Nephron (organoid): ENCODE data around the gene LYPD4.

Experiments
- H3K27ac Mint-ChIP-seq, 3 experiments: 2 replicates each; pipeline ENCODE4 v1.8.0; 2020; ENCODE audit warnings: mixed read lengths in 3 of 3, mild to moderate bottlenecking in 2 of 3, moderate library complexity in 1 of 3
- H3K27me3 Mint-ChIP-seq: 2 replicates; pipeline ENCODE4 v1.8.0; 2021; ENCODE audit warnings: low read depth, mild to moderate bottlenecking, moderate library complexity, mixed read lengths
- H3K36me3 Mint-ChIP-seq: 2 replicates; pipeline ENCODE4 v1.8.0; 2020; ENCODE audit warnings: low read depth, mixed read lengths
- H3K4me1 Mint-ChIP-seq: 2 replicates; pipeline ENCODE4 v1.8.0; 2020; ENCODE audit warnings: mixed read lengths
- H3K4me3 Mint-ChIP-seq, 3 experiments: 2 replicates each; pipeline ENCODE4 v1.8.0; 2020; ENCODE audit warnings: mild to moderate bottlenecking in 3 of 3, mixed read lengths in 3 of 3, moderate library complexity in 2 of 3
- H3K9me3 Mint-ChIP-seq: 2 replicates; pipeline ENCODE4 v1.8.0; 2020; ENCODE audit warnings: mixed read lengths
- CTCF ChIP-seq, 3 experiments: fragments of 200-600 bp; sonication (generic); IDR thresholded peaks; one replicate each; pipeline ENCODE4 v1.5.0; 2021; ENCODE audit warnings: antibody characterized with exemption in 3 of 3; ENCODE audit not compliant: unreplicated experiment in 3 of 3

Gene LYPD4

GRCh38 chr19:41882568-41883462 lies 38.3 kb upstream of the LYPD4 start, which contains the start of gene ARHGEF1:
Gene ARHGEF1 (plus strand): TSS chr19:41883184. CDS start chr19:41888083, 4,899 bp downstream.
- Mint-ChIP-seq H3K36me3 (no peaks in the 10 kb centered on the region), H3K9me3 (no peaks in the 10 kb centered on the region), H3K4me3 (peak within 1 kb of the TSS; percentile 97 to 100 (median 99)), H3K4me1 (peaks cover 11% of the 10 kb centered on the region), H3K27me3 (peaks cover 12% of the 10 kb centered on the region), H3K27ac (peak within 1 kb of the TSS; percentile 72 to 98 (median 90))
- no peak for TF ChIP-seq CTCF (IDR thresholded peaks at IDR 0.05; ENCODE audit: unreplicated experiment in 3 of 3)

DNA sequence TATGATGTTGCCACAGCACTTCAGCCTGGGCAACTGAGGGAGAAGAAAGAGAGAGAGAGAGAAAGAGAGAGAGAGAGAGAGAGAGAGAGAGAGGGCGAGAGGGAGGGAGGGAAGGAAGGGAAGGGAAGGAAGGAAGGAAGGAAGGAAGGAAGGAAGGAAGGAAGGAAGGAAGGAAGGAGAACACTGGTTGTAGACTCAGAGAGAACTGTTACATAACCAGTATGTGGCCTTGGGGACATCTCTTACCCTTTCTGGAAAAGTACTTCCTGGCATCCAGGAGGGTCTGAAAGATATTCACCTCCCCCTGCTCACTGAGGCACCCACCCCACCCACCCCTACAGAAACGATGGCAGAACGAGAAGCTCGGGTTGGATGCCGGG lies 35.8 kb upstream of the LYPD4 start:
- TF ChIP-seq CTCF (IDR thresholded peaks at IDR 0.05; ENCODE audit: unreplicated experiment in 3 of 3) = no peak
- H3K27ac Mint-ChIP-seq = no peak overlapping the region

DNA sequence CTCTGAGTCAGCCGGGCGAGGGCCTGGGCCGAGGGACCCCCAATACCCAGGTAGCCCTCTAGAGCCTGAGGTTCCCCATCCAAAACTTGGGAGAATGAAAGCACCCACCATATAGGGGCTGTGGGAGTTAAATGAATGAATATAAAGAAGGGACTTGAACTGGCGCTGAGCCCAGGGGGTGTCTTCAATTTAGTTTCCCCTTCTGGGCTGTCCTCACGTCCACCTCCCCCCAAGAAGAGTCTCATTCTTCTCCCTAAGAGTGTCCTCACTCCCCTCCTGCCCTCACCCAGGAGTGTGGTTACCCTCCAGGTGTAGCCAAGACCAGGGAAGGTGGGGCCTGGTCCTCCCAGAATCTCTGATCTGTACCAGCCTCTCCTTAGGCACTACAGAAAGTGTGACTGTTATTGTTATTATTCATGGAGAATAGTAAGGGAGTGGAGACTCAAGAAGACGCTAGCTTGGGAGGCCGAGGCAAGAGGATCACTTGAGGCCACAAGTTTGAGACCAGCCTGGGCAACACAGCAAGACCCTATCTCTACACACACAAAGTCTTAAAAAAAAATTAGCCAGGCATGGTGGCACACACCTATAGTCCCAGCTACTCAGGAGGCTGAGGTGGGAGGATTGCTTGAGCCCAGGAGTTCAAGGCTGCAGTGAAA lies 35.3 kb upstream of the LYPD4 start:
- Mint-ChIP-seq H3K4me3 (peak overlapping the region; percentile 35 to 68 (median 49)), H3K4me1 (peaks cover 2% of the 10 kb centered on the region), H3K27me3 (peaks cover 15% of the 10 kb centered on the region), H3K9me3 (no peaks in the 10 kb centered on the region), H3K27ac (no peak overlapping the region), H3K36me3 (no peaks in the 10 kb centered on the region)
- no peak for TF ChIP-seq CTCF (IDR thresholded peaks at IDR 0.05; ENCODE audit: unreplicated experiment in 3 of 3)

More for the DNA sequence above, 35.8 kb upstream of the LYPD4 start:
- Mint-ChIP-seq H3K4me3 (peak overlapping the region; percentile 35 to 68 (median 49)), H3K9me3 (no peaks in the 10 kb centered on the region), H3K27me3 (peaks cover 15% of the 10 kb centered on the region), H3K4me1 (peaks cover 6% of the 10 kb centered on the region), H3K36me3 (no peaks in the 10 kb centered on the region)

GRCh38 chr19:41879080-41879479 lies 34.6 kb upstream of the LYPD4 start:
- Mint-ChIP-seq H3K27me3 (peaks cover 15% of the 10 kb centered on the region), H3K27ac (no peak overlapping the region), H3K4me1 (no peaks in the 10 kb centered on the region), H3K4me3 (no peak overlapping the region), H3K9me3 (no peaks in the 10 kb centered on the region), H3K36me3 (no peaks in the 10 kb centered on the region)
- no peak for TF ChIP-seq CTCF (IDR thresholded peaks at IDR 0.05; ENCODE audit: unreplicated experiment in 3 of 3)

DNA sequence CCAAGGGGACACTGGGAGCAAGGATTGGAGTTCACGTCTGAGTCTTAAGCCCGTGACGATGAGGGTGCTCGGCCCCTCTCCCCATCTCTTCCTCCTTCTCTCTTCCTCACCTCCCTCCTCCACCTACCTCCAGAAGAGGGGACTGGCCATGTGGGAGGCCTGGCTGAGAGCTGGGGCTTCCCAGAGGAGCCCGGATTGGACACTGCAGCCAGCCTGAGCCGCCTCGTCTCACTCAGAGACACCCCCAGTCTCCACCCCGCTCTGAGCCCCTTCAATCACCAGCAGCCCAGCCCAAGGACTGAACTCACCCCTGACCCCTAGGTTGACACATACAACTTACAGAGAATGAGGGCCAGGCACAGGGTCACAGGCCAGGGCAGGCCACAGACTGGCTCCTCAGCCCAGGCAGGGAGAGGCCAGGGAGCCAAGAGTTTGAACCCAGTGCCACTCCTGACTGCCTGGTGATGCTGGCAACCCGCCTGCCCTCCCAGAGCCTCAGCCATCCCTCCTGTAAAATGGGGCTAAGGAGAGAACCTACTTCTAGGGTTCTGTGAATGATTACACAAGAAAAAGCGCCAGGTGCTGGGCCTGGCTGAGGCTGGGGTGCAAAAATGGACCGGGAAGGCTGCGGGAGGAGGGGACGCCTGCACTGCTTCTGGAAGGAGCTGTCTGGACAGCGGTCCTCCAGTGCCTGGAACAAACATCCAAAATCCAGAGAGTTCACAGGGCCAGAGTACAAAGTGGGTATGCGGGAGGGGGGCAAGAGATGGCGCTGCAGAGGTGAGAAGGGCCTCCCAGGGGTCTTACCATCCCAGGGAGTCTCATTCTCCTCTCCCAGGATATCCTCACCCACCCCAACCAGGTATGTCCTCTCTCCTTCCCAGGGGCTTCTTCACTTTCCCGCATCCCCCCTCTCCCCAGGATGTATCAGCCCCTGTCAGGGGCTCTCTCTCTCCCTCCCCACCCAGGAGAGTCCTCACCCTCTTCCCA lies 33.7 kb upstream of the LYPD4 start:
- H3K27ac Mint-ChIP-seq = no peak overlapping the region
- H3K4me1 Mint-ChIP-seq = no peaks in the 10 kb centered on the region
- no peaks in the 10 kb centered on the region for H3K36me3 Mint-ChIP-seq
- TF ChIP-seq CTCF (IDR thresholded peaks at IDR 0.05; ENCODE audit: unreplicated experiment in 3 of 3) = no peak
- H3K4me3 Mint-ChIP-seq = no peak overlapping the region
- H3K9me3 Mint-ChIP-seq = no peaks in the 10 kb centered on the region
- peaks cover 11% of the 10 kb centered on the region for H3K27me3 Mint-ChIP-seq
